ENCODE measurements around the gene RAVER1. TPM values are rescaled to one million over a fixed set of nuclear protein-coding genes. Genes with fewer than 3 reads are reported as not detected.

The RAVER1 gene
- total and polyA plus RNA-seq, 2 donors (not counting 1 experiment from before 2014, with no cell fraction given) = 21.0 to 62.7 TPM

- H3K9me3 ChIP-seq (ENCODE audit: control extremely low read depth in 1 of 3, control insufficient read depth in 2 of 3, insufficient read depth in 1 of 3, low read length in 2 of 3) = peaks cover 0 to 2% (median 0%) of the 10 kb centered on the region in 3 donors
- Mint-ChIP-seq H3K4me1 (no peaks in the 10 kb centered on the region), H3K27me3 (no peaks in the 10 kb centered on the region), H3K9me3 (ENCODE audit: insufficient read depth) (no peaks in the 10 kb centered on the region), H3K27ac (no peak overlapping the region), H3K4me3 (no peak overlapping the region)
- POLR2A ChIA-PET = no interaction called here
- 94% methylated on average over 12 of the region's 12 CpGs for WGBS (ENCODE audit: insufficient coverage)
- H3K36me3 ChIP-seq (replicated peaks in 1 of 2; ENCODE audit: control extremely low read depth in 1 of 2, control insufficient read depth in 1 of 2, extremely low read depth in 1 of 2, insufficient read depth in 2 of 2, low read length in 1 of 2) = peaks cover 0 to 77% of the 10 kb centered on the region in 2 experiments
- peaks cover 26% of the 10 kb centered on the region for H4K20me1 ChIP-seq (ENCODE audit: control insufficient read depth, insufficient read depth, low read length, poor library complexity, severe bottlenecking)
- intact Hi-C loops (cut with micrococcal nuclease) = no loop called here
- no peak overlapping the region for H3K4me3 ChIP-seq (ENCODE audit: control extremely low read depth in 1 of 5, extremely low read depth in 1 of 5, insufficient read depth in 1 of 5, low read depth in 2 of 5, low read length in 4 of 5)
- no peak overlapping the region for H2AFZ ChIP-seq (ENCODE audit: insufficient read depth, low read depth, low read length, poor library complexity, severe bottlenecking)
- H3K9ac ChIP-seq (ENCODE audit: low read length) = no peak overlapping the region
- H3K4me2 ChIP-seq (replicated peaks; ENCODE audit: low read depth, low read length, poor library complexity, severe bottlenecking) = no peak overlapping the region
- no peak overlapping the region for H3K27ac ChIP-seq (ENCODE audit: low read length in 2 of 2)
- peaks cover 35% of the 10 kb centered on the region for H3K79me2 ChIP-seq (ENCODE audit: control insufficient read depth, insufficient read depth, low read length)
- no peak for TF ChIP-seq EZH2 (IDR thresholded peaks at IDR 0.05; ENCODE audit: borderline replicate concordance, insufficient read depth, low read depth, low read length, poor library complexity, severe bottlenecking)
- TF ChIP-seq CTCF (IDR thresholded peaks at IDR 0.05) = no peak
- no peaks in the 10 kb centered on the region for H3K27me3 ChIP-seq (replicated peaks in 1 of 4; ENCODE audit: control extremely low read depth in 1 of 4, control insufficient read depth in 3 of 4, insufficient read depth in 4 of 4, low read length in 3 of 4)
- no peak for ATAC-seq (ENCODE audit: low read depth)
- no peak for DNase-seq
- no peaks in the 10 kb centered on the region for H3K4me1 ChIP-seq (ENCODE audit: control insufficient read depth in 2 of 2, insufficient read depth in 2 of 2, low read length in 2 of 2)
- CTCF ChIA-PET = no interaction called here
These were observed 30.5 kb upstream of the RAVER1 start for GRCh38 chr19:10363789-10364281.

GRCh38 chr19:10362259-10362658 is 28.9 kb upstream of the RAVER1 start:
- no peak for DNase-seq
- Histone ChIP-seq H3K27ac (ENCODE audit: low read length in 2 of 2) (no peak overlapping the region), H3K9me3 (ENCODE audit: control extremely low read depth in 1 of 3, control insufficient read depth in 2 of 3, insufficient read depth in 1 of 3, low read length in 2 of 3) (no peaks in the 10 kb centered on the region), H2AFZ (ENCODE audit: insufficient read depth, low read depth, low read length, poor library complexity, severe bottlenecking) (no peak overlapping the region), H4K20me1 (ENCODE audit: control insufficient read depth, insufficient read depth, low read length, poor library complexity, severe bottlenecking) (peaks cover 26% of the 10 kb centered on the region), H3K36me3 (replicated peaks in 1 of 2; ENCODE audit: control extremely low read depth in 1 of 2, control insufficient read depth in 1 of 2, extremely low read depth in 1 of 2, insufficient read depth in 2 of 2, low read length in 1 of 2) (peaks cover 0 to 76% of the 10 kb centered on the region in 2 experiments), H3K27me3 (replicated peaks in 1 of 4; ENCODE audit: control extremely low read depth in 1 of 4, control insufficient read depth in 3 of 4, insufficient read depth in 4 of 4, low read length in 3 of 4) (no peaks in the 10 kb centered on the region), H3K79me2 (ENCODE audit: control insufficient read depth, insufficient read depth, low read length) (peaks cover 30% of the 10 kb centered on the region), H3K4me2 (replicated peaks; ENCODE audit: low read depth, low read length, poor library complexity, severe bottlenecking) (no peak overlapping the region), H3K4me3 (ENCODE audit: control extremely low read depth in 1 of 5, extremely low read depth in 1 of 5, insufficient read depth in 1 of 5, low read depth in 2 of 5, low read length in 4 of 5) (no peak overlapping the region), H3K9ac (ENCODE audit: low read length) (no peak overlapping the region), H3K4me1 (ENCODE audit: control insufficient read depth in 2 of 2, insufficient read depth in 2 of 2, low read length in 2 of 2) (no peaks in the 10 kb centered on the region)
- intact Hi-C loops (cut with micrococcal nuclease) = no loop called here
- no peak overlapping the region for H3K27ac Mint-ChIP-seq
- H3K4me1 Mint-ChIP-seq = no peaks in the 10 kb centered on the region
- no peak for ATAC-seq (ENCODE audit: low read depth)
- H3K27me3 Mint-ChIP-seq = no peaks in the 10 kb centered on the region
- WGBS (ENCODE audit: insufficient coverage) = 96% methylated on average over 18 of the region's 18 CpGs
- H3K9me3 Mint-ChIP-seq (ENCODE audit: insufficient read depth) = no peaks in the 10 kb centered on the region
- H3K4me3 Mint-ChIP-seq = no peak overlapping the region
- CTCF ChIA-PET = interaction anchor here (1.0 kb wide), 1 partner anchor 27 kb away, joined by 3 read pairs; no protein-coding TSS in a partner anchor
- POLR2A ChIA-PET = no interaction called here
- no peak for TF ChIP-seq EZH2 (IDR thresholded peaks at IDR 0.05; ENCODE audit: borderline replicate concordance, insufficient read depth, low read depth, low read length, poor library complexity, severe bottlenecking)
- TF ChIP-seq CTCF (IDR thresholded peaks at IDR 0.05) = no peak
